Colonic mucosa (tissue), 4 donors: ENCODE results near the gene FAM222A. TPM values are rescaled to one million over a fixed set of nuclear protein-coding genes. Genes with fewer than 3 reads are reported as not detected.

Source experiments
- DNase-seq: peaks from one replicate; pipeline ENCODE4 v3.0.0-alpha.2; 2020
- H3K27ac ChIP-seq: fragments of 200-600 bp; one replicate; pipeline ENCODE4 v1.8.0; 2021
- H3K27me3 ChIP-seq: fragments of 200-600 bp; one replicate; pipeline ENCODE4 v1.8.0; 2021
- H3K36me3 ChIP-seq: fragments of 200-600 bp; one replicate; pipeline ENCODE4 v1.8.0; 2021
- H3K4me1 ChIP-seq: fragments of 200-600 bp; one replicate; pipeline ENCODE4 v1.8.0; 2021; ENCODE audit warnings: mild to moderate bottlenecking
- H3K4me3 ChIP-seq: fragments of 200-600 bp; one replicate; pipeline ENCODE4 v1.8.0; 2021
- H3K9ac ChIP-seq, 2 donors: one replicate each; pipeline ENCODE4 v1.7.0; 2013; ENCODE audit warnings: control low read depth in 2 of 2, low read depth in 2 of 2, low read length in 2 of 2
- H3K9me3 ChIP-seq: fragments of 200-600 bp; one replicate; pipeline ENCODE4 v1.8.0; 2021
- CTCF ChIP-seq: fragments of 200-600 bp; IDR thresholded peaks from one replicate; pipeline ENCODE4 v1.8.0; 2022; ENCODE audit warnings: antibody characterized with exemption, mild to moderate bottlenecking
- intact Hi-C: fragments of 100-400 bp; cut with DNase I; formaldehyde crosslinking; loops from one replicate; pipeline ENCODE4 v1.14.1; 2022
- total RNA-seq, 2 donors: library from RNA; stranded (reverse); fragmentation: NEBNext Ultra II Directional in 1 of 2; extraction: Animal tissue kit (Norgen Biotek cat#: 25700) in 1 of 2; gene quantifications; one replicate each; pipeline ENCODE4 v1.2.1, GENCODE V29; 2021
- donor health status: healthy.
- donor health status: DM: no; HTN: no; CAD: no.
- donor health status: DM: no; HTN: no; CAD: no.

The FAM222A gene
- total RNA-seq, 2 donors from 2014 or later: 3.9 to 5.5 TPM

GRCh38 chr12:109727039-109727723 lies 13.6 kb downstream of the FAM222A start:
- Histone ChIP-seq H3K27me3 (no peaks in the 10 kb centered on the region), H3K27ac (no peak overlapping the region), H3K4me1 (no peaks in the 10 kb centered on the region), H3K9ac (no peak overlapping the region), H3K4me3 (no peak overlapping the region), H3K36me3 (no peaks in the 10 kb centered on the region), H3K9me3 (no peaks in the 10 kb centered on the region)
- DNase-seq: no peak
- no peak for TF ChIP-seq CTCF
- intact Hi-C loops: no loop called here

GRCh38 chr12:109727746-109728726 lies 14.4 kb downstream of the FAM222A start:
- no peak overlapping the region for H3K4me3 ChIP-seq
- no peak for TF ChIP-seq CTCF
- no peaks in the 10 kb centered on the region for H3K9me3 ChIP-seq
- DNase-seq: no peak
- no peaks in the 10 kb centered on the region for H3K27me3 ChIP-seq
- intact Hi-C loops: no loop called here
- no peak overlapping the region for H3K9ac ChIP-seq
- no peak overlapping the region for H3K27ac ChIP-seq
- no peaks in the 10 kb centered on the region for H3K36me3 ChIP-seq
- H3K4me1 ChIP-seq: no peaks in the 10 kb centered on the region

- no peaks in the 10 kb centered on the region for H3K27me3 ChIP-seq
- no peak overlapping the region for H3K4me3 ChIP-seq
- no peak overlapping the region for H3K9ac ChIP-seq
- H3K27ac ChIP-seq: no peak overlapping the region
- no peaks in the 10 kb centered on the region for H3K4me1 ChIP-seq
- TF ChIP-seq CTCF: no peak
- intact Hi-C loops: no loop called here
- DNase-seq: no peak
- no peaks in the 10 kb centered on the region for H3K9me3 ChIP-seq
- no peaks in the 10 kb centered on the region for H3K36me3 ChIP-seq
Measured at GRCh38 chr12:109728921-109729320, 15.3 kb downstream of the FAM222A start.

- intact Hi-C loops: no loop called here
- Histone ChIP-seq H3K9me3 (no peaks in the 10 kb centered on the region), H3K27ac (no peak overlapping the region), H3K4me1 (no peaks in the 10 kb centered on the region), H3K27me3 (no peaks in the 10 kb centered on the region), H3K9ac (no peak overlapping the region), H3K4me3 (no peak overlapping the region), H3K36me3 (no peaks in the 10 kb centered on the region)
- TF ChIP-seq CTCF: no peak
- no peak for DNase-seq
Measured at GRCh38 chr12:109729371-109729781, 15.8 kb downstream of the FAM222A start.

GRCh38 chr12:109729801-109730200 lies 16.2 kb downstream of the FAM222A start:
- H3K9ac ChIP-seq: no peak overlapping the region
- intact Hi-C loops: no loop called here
- no peak for DNase-seq
- TF ChIP-seq CTCF: no peak
- no peak overlapping the region for H3K4me3 ChIP-seq
- H3K36me3 ChIP-seq: no peaks in the 10 kb centered on the region
- no peaks in the 10 kb centered on the region for H3K27me3 ChIP-seq
- H3K9me3 ChIP-seq: no peaks in the 10 kb centered on the region
- H3K27ac ChIP-seq: no peak overlapping the region
- no peaks in the 10 kb centered on the region for H3K4me1 ChIP-seq
